Measurements from ENCODE around the gene CALR. TPM values are rescaled to one million over a fixed set of nuclear protein-coding genes. Genes with fewer than 3 reads are reported as not detected.
"Not testable (repeated sequence)": the region's sequence is repeated elsewhere in the genome, so short reads cannot be mapped to it uniquely, and the experiment has no call there.

Gene CALR
- total RNA-seq, 2 experiments from 2014 or later = 407 to 431 TPM

- Mint-ChIP-seq H3K27me3 (ENCODE audit: low read depth) (no peaks in the 10 kb centered on the region), H3K4me3 (peak overlapping the region; percentile 45), H3K27ac (peak overlapping the region; percentile 88), H3K9me3 (peaks cover 1% of the 10 kb centered on the region), H3K36me3 (ENCODE audit: low read depth) (peaks cover 2% of the 10 kb centered on the region), H3K4me1 (ENCODE audit: low read depth) (peaks cover 31% of the 10 kb centered on the region)
- CTCF ChIA-PET = interaction anchor here (1.0 to 2.0 kb wide), 4 partner anchors 10 to 148 kb away, joined by 3 to 8 read pairs (median 6); no protein-coding TSS in a partner anchor
- intact Hi-C loops (cut with micrococcal nuclease) = no loop called here
- peak; percentile 79 for DNase-seq
Observed at GRCh38 chr19:12913851-12914690, 24.3 kb upstream of the CALR start.

- H3K4me3 Mint-ChIP-seq; H3K36me3 Mint-ChIP-seq (ENCODE audit: low read depth); H3K9me3 Mint-ChIP-seq; DNase-seq; intact Hi-C loops (cut with micrococcal nuclease); H3K27ac Mint-ChIP-seq; H3K27me3 Mint-ChIP-seq (ENCODE audit: low read depth): not testable (repeated sequence)
- CTCF ChIA-PET = interaction anchor here (0.8 kb wide), 1 partner anchor 34 kb away, joined by 5 read pairs; no protein-coding TSS in a partner anchor
- peaks cover 37% of the 10 kb centered on the region for H3K4me1 Mint-ChIP-seq (ENCODE audit: low read depth)
Observed at GRCh38 chr19:12915860-12916259, 22.5 kb upstream of the CALR start.

- H3K4me1 Mint-ChIP-seq (ENCODE audit: low read depth) = peaks cover 34% of the 10 kb centered on the region
- intact Hi-C loops (cut with micrococcal nuclease) = loop anchor here (2.0 kb wide), 1 partner anchor 27 kb away; the partner anchor contains the start of gene GCDH
- CTCF ChIA-PET = interaction anchor here (1.4 kb wide), 1 partner anchor 33 kb away, joined by 5 read pairs; no protein-coding TSS in a partner anchor
- peaks cover 12% of the 10 kb centered on the region for H3K36me3 Mint-ChIP-seq (ENCODE audit: low read depth)
- no peaks in the 10 kb centered on the region for H3K27me3 Mint-ChIP-seq (ENCODE audit: low read depth)
- peak overlapping the region; percentile 62 for H3K4me3 Mint-ChIP-seq
- H3K27ac Mint-ChIP-seq = peak overlapping the region; percentile 76
- peaks cover 1% of the 10 kb centered on the region for H3K9me3 Mint-ChIP-seq
- no peak for DNase-seq
Observed at GRCh38 chr19:12918253-12918652, 20.2 kb upstream of the CALR start.

- no peak overlapping the region for H3K4me3 Mint-ChIP-seq
Observed at GRCh38 chr19:12921047-12921446, 17.4 kb upstream of the CALR start.

GRCh38 chr19:12922959-12923358 is 15.4 kb upstream of the CALR start:
- no peak overlapping the region for H3K27ac Mint-ChIP-seq
- H3K27me3 Mint-ChIP-seq (ENCODE audit: low read depth) = no peaks in the 10 kb centered on the region
- CTCF ChIA-PET = no interaction called here
- intact Hi-C loops (cut with micrococcal nuclease) = no loop called here
- peaks cover 15% of the 10 kb centered on the region for H3K4me1 Mint-ChIP-seq (ENCODE audit: low read depth)
- H3K36me3 Mint-ChIP-seq (ENCODE audit: low read depth) = peaks cover 41% of the 10 kb centered on the region
- H3K4me3 Mint-ChIP-seq = no peak overlapping the region
- DNase-seq = no peak
- H3K9me3 Mint-ChIP-seq = peaks cover 1% of the 10 kb centered on the region

More at GRCh38 chr19:12921047-12921446, 17.4 kb upstream of the CALR start:
- intact Hi-C loops (cut with micrococcal nuclease) = no loop called here
- Mint-ChIP-seq H3K4me1 (ENCODE audit: low read depth) (peaks cover 15% of the 10 kb centered on the region), H3K9me3 (peaks cover 1% of the 10 kb centered on the region), H3K36me3 (ENCODE audit: low read depth) (peaks cover 29% of the 10 kb centered on the region), H3K27ac (peak overlapping the region; percentile 46), H3K27me3 (ENCODE audit: low read depth) (no peaks in the 10 kb centered on the region)
- no peak for DNase-seq
- CTCF ChIA-PET = interaction anchor here (0.6 to 0.7 kb wide), 2 partner anchors 13 to 1150 kb away, joined by 3 read pairs; no protein-coding TSS in a partner anchor

- H3K27ac Mint-ChIP-seq = no peak overlapping the region
- H3K36me3 Mint-ChIP-seq (ENCODE audit: low read depth) = peaks cover 53% of the 10 kb centered on the region
- CTCF ChIA-PET = interaction anchor here (0.7 to 1.0 kb wide), 2 partner anchors 10 to 41 kb away, joined by 3 read pairs; no protein-coding TSS in a partner anchor
Observed at GRCh38 chr19:12924621-12925310, 13.6 kb upstream of the CALR start.

GRCh38 chr19:12930002-12930645 is 8.3 kb upstream of the CALR start:
- DNase-seq = no peak
- intact Hi-C loops (cut with micrococcal nuclease) = loop anchor here (10.0 kb wide), 1 partner anchor 1835 kb away; no protein-coding TSS in a partner anchor
- Mint-ChIP-seq H3K27me3 (ENCODE audit: low read depth) (no peaks in the 10 kb centered on the region), H3K9me3 (no peaks in the 10 kb centered on the region), H3K36me3 (ENCODE audit: low read depth) (peaks cover 36% of the 10 kb centered on the region), H3K27ac (no peak overlapping the region), H3K4me3 (no peak overlapping the region), H3K4me1 (ENCODE audit: low read depth) (peaks cover 18% of the 10 kb centered on the region)
- CTCF ChIA-PET = no interaction called here

More at GRCh38 chr19:12924621-12925310, 13.6 kb upstream of the CALR start:
- no peaks in the 10 kb centered on the region for H3K27me3 Mint-ChIP-seq (ENCODE audit: low read depth)
- peaks cover 2% of the 10 kb centered on the region for H3K4me1 Mint-ChIP-seq (ENCODE audit: low read depth)
- intact Hi-C loops (cut with micrococcal nuclease) = no loop called here
- H3K9me3 Mint-ChIP-seq = no peaks in the 10 kb centered on the region
- no peak overlapping the region for H3K4me3 Mint-ChIP-seq
- no peak for DNase-seq

GRCh38 chr19:12932392-12933286 is 5.8 kb upstream of the CALR start:
- Mint-ChIP-seq H3K27me3 (ENCODE audit: low read depth) (no peaks in the 10 kb centered on the region), H3K4me1 (ENCODE audit: low read depth) (peaks cover 28% of the 10 kb centered on the region), H3K27ac (peak overlapping the region; percentile 88), H3K4me3 (peak overlapping the region; percentile 98), H3K9me3 (no peaks in the 10 kb centered on the region), H3K36me3 (ENCODE audit: low read depth) (peaks cover 23% of the 10 kb centered on the region)
- intact Hi-C loops (cut with micrococcal nuclease) = loop anchor here (1.0 to 10.0 kb wide), 3 partner anchors 13 to 1838 kb away; partner anchors contain the start of gene SYCE2
- CTCF ChIA-PET = interaction anchor here (0.8 to 2.3 kb wide), 4 partner anchors 15 to 172 kb away, joined by 3 to 19 read pairs (median 4); no protein-coding TSS in a partner anchor
- DNase-seq = no peak

GRCh38 chr19:12933287-12934072 is 4.9 kb upstream of the CALR start, which contains the start of gene FARSA:
Gene FARSA, minus strand, starts transcription at chr19:12933711. Its CDS starts 15 bp downstream, at chr19:12933696.
- H3K9me3 Mint-ChIP-seq = no peaks in the 10 kb centered on the region
- CTCF ChIA-PET = interaction anchor here (0.8 to 2.3 kb wide), 2 partner anchors 32 to 173 kb away, joined by 3 to 19 read pairs; no protein-coding TSS in a partner anchor
- peak; percentile 96 for DNase-seq
- H3K27ac Mint-ChIP-seq = peak within 1 kb of the TSS; percentile 88
- H3K27me3 Mint-ChIP-seq (ENCODE audit: low read depth) = no peaks in the 10 kb centered on the region
- H3K36me3 Mint-ChIP-seq (ENCODE audit: low read depth) = peaks cover 19% of the 10 kb centered on the region
- H3K4me3 Mint-ChIP-seq = peak within 1 kb of the TSS; percentile 98
- intact Hi-C loops (cut with micrococcal nuclease) = loop anchor here (1.0 to 10.0 kb wide), 3 partner anchors 14 to 1839 kb away; partner anchors contain the start of gene SYCE2
- peaks cover 30% of the 10 kb centered on the region for H3K4me1 Mint-ChIP-seq (ENCODE audit: low read depth)

GRCh38 chr19:12935071-12935470 is 3.3 kb upstream of the CALR start:
- Mint-ChIP-seq H3K4me1 (ENCODE audit: low read depth) (peaks cover 41% of the 10 kb centered on the region), H3K36me3 (ENCODE audit: low read depth) (peaks cover 26% of the 10 kb centered on the region), H3K27ac (no peak overlapping the region), H3K9me3 (no peaks in the 10 kb centered on the region), H3K27me3 (ENCODE audit: low read depth) (no peaks in the 10 kb centered on the region), H3K4me3 (peak overlapping the region; percentile 29)
- no peak for DNase-seq
- CTCF ChIA-PET = no interaction called here
- intact Hi-C loops (cut with micrococcal nuclease) = loop anchor here (5.0 to 10.0 kb wide), 2 partner anchors 902 to 1840 kb away; no protein-coding TSS in a partner anchor
